ENCODE results near the gene ADI1. TPM values are rescaled to one million over a fixed set of nuclear protein-coding genes. Genes with fewer than 3 reads are reported as not detected.
A peak's percentile ranks its signal among the peaks of the same experiment; 100 is the strongest.

Gene ADI1
- total and polyA plus RNA-seq, 2 of the 4 experiments (the other 2 are of a cell fraction), result 43.2 to 46.0 TPM

- H3K14ac ChIP-seq (replicated peaks; ENCODE audit: low read depth, low read length), result no peak overlapping the region
- H2BK120ac ChIP-seq (ENCODE audit: low read depth, low read length), result no peak overlapping the region
- H4K8ac ChIP-seq (ENCODE audit: low read depth in 2 of 2, low read length in 2 of 2), result no peak overlapping the region
- no peak overlapping the region for H4K5ac ChIP-seq (ENCODE audit: low read depth, low read length)
- no peak overlapping the region for H2AK9ac ChIP-seq (replicated peaks; ENCODE audit: low read depth, low read length, poor library complexity)
- WGBS, 2 experiments (ENCODE audit: extremely low coverage in 2 of 2, insufficient read length in 1 of 2), result 57% methylated on average over 4 of the region's 30 CpGs; no CpG with 5 or more reads in 1 of the 2 experiments
- ChIA-PET CTCF (no interaction called here), POLR2A (ENCODE audit: unreplicated experiment) (no interaction called here)
- H3K23ac ChIP-seq (ENCODE audit: low read depth, low read length), result no peak overlapping the region
- H2BK5ac ChIP-seq (ENCODE audit: low read depth, low read length, poor library complexity, severe bottlenecking), result no peak overlapping the region
- H3K9me3 ChIP-seq (ENCODE audit: control insufficient read depth, insufficient read depth, low read length), result no peaks in the 10 kb centered on the region
- intact Hi-C loops (cut with micrococcal nuclease) (no loop called here), dilution Hi-C loops (cut with HindIII; ENCODE audit: low sequenced_read_pairs, unreplicated experiment) (no loop called here), in situ Hi-C loops (cut with MboI; ENCODE audit: low sequenced_read_pairs) (no loop called here)
- peak; percentile 40 for ATAC-seq (ENCODE audit: low read depth)
- H3K9ac ChIP-seq (ENCODE audit: low read depth, low read length), result no peak overlapping the region
- no peak overlapping the region for H3K4me2 ChIP-seq (ENCODE audit: low read depth, low read length)
- H2AFZ ChIP-seq (replicated peaks; ENCODE audit: low read length, poor library complexity), result no peak overlapping the region
- no peak overlapping the region for H2BK20ac ChIP-seq (ENCODE audit: low read depth, low read length)
- peak; percentile 58 for DNase-seq
- no peak overlapping the region for H2AK5ac ChIP-seq (ENCODE audit: low read depth, low read length)
- H3K56ac ChIP-seq (ENCODE audit: extremely low read depth, insufficient read depth, low read length), result no peak overlapping the region
- no peaks in the 10 kb centered on the region for H3K79me1 ChIP-seq (ENCODE audit: low read depth in 1 of 2, low read length in 2 of 2)
- H3K4me1 ChIP-seq (ENCODE audit: control insufficient read depth, insufficient read depth, low read length), result no peaks in the 10 kb centered on the region
- H3K18ac ChIP-seq (ENCODE audit: low read depth, low read length), result no peak overlapping the region
- H3K4me3 ChIP-seq (ENCODE audit: insufficient read depth, low read depth, low read length), result no peak overlapping the region
- no peak for TF ChIP-seq ELK1 (IDR thresholded peaks at IDR 0.05; ENCODE audit: borderline replicate concordance, low read depth, low read length)
- TF ChIP-seq MXI1 (IDR thresholded peaks at IDR 0.05; ENCODE audit: borderline replicate concordance, low read depth, low read length), result no peak
- peak; percentile 27; the same call in 1 of the 2 replicates for TF ChIP-seq MAFK (IDR thresholded peaks at IDR 0.05; ENCODE audit: low read depth, low read length)
- TF ChIP-seq MAZ (IDR thresholded peaks at IDR 0.05; ENCODE audit: borderline replicate concordance, low read depth, low read length), result no peak
- no peak for TF ChIP-seq FOS (IDR thresholded peaks at IDR 0.05; ENCODE audit: low read depth, low read length)
- TF ChIP-seq RFX5 (IDR thresholded peaks at IDR 0.05; ENCODE audit: low read depth, low read length), result no peak
- no peak for TF ChIP-seq CHD1 (IDR thresholded peaks at IDR 0.05; ENCODE audit: low read depth, low read length)
- TF ChIP-seq BHLHE40 (IDR thresholded peaks at IDR 0.05; ENCODE audit: low read depth, low read length), result peak; percentile 75; the same call in 1 of the 2 replicates
- TF ChIP-seq USF2 (IDR thresholded peaks at IDR 0.05; ENCODE audit: low read depth, low read length), result no peak
- TF ChIP-seq CTCF (conservative IDR thresholded peaks at IDR 0.05; ENCODE audit: low read depth, low read length), result no peak
- no peak for TF ChIP-seq NFE2L2 (IDR thresholded peaks at IDR 0.05; ENCODE audit: low read depth, low read length)
- no peaks in the 10 kb centered on the region for H4K20me1 ChIP-seq (ENCODE audit: insufficient read depth, low read length)
- H3K36me3 ChIP-seq (ENCODE audit: control insufficient read depth, insufficient read depth, low read length), result peaks cover 27% of the 10 kb centered on the region
- no TSS peak for BruUV-seq (replicated peaks)
- H2BK15ac ChIP-seq (ENCODE audit: low read depth, low read length), result no peak overlapping the region
- no peak overlapping the region for H4K91ac ChIP-seq (ENCODE audit: insufficient read depth, low read depth, low read length)
- no peaks in the 10 kb centered on the region for H3K27me3 ChIP-seq (ENCODE audit: control insufficient read depth, insufficient read depth, low read length)
- no peak overlapping the region for H3K27ac ChIP-seq (ENCODE audit: insufficient read depth, low read length)
- H3K4ac ChIP-seq (ENCODE audit: low read depth, low read length), result no peak overlapping the region
- H3K9me1 ChIP-seq (ENCODE audit: insufficient read depth, low read length), result no peaks in the 10 kb centered on the region
Measured at GRCh38 chr2:3483227-3483985, 35.9 kb downstream of the ADI1 start.

All from IMR-90 (cell line).